Vagina (tissue), 2 donors: ENCODE results near the gene ATXN1. TPM values are rescaled to one million over a fixed set of nuclear protein-coding genes. Genes with fewer than 3 reads are reported as not detected.
"Not testable (repeated sequence)": the region's sequence is repeated elsewhere in the genome, so short reads cannot be mapped to it uniquely, and the experiment has no call there.

Experiments used
- DNase-seq, 2 donors: peaks; one replicate each; pipeline ENCODE4 v3.0.0-alpha.2; 2017; ENCODE audit errors: extremely low spot score in 2 of 2
- H3K27ac ChIP-seq: fragments of 200-600 bp; sonication (generic); one replicate; pipeline ENCODE4 v1.5.1; 2019
- H3K27me3 ChIP-seq: fragments of 200-600 bp; sonication (generic); one replicate; pipeline ENCODE4 v1.5.1; 2019
- H3K36me3 ChIP-seq, 2 donors: fragments of 200-600 bp; sonication (generic); one replicate each; pipeline ENCODE4 v1.5.1; 2017 to 2019
- H3K4me1 ChIP-seq: fragments of 200-600 bp; sonication (generic); one replicate; pipeline ENCODE4 v1.5.1; 2019
- H3K4me3 ChIP-seq, 2 donors: fragments of 200-600 bp; sonication (generic); 1 replicate in 1 of 2; 2 replicates in 1 of 2; pipeline ENCODE4 v1.5.1; 2016 to 2019
- H3K9me3 ChIP-seq: fragments of 200-600 bp; sonication (generic); one replicate; pipeline ENCODE4 v1.5.1; 2019
- CTCF ChIP-seq, 3 experiments: fragments of 450-650 bp in 2 of 3; fragments of 200-600 bp in 1 of 3; sonication (generic) in 1 of 3; IDR thresholded peaks; one replicate each; pipeline ENCODE4 v1.5.1; 2017 to 2019; ENCODE audit warnings: antibody characterized with exemption in 3 of 3, mild to moderate bottlenecking in 2 of 3, moderate library complexity in 2 of 3
- POLR2A ChIP-seq, 2 donors: fragments of 450-650 bp; IDR thresholded peaks; one replicate each; pipeline ENCODE4 v1.6.1; 2017; ENCODE audit warnings: antibody characterized with exemption in 2 of 2, mild to moderate bottlenecking in 2 of 2, moderate library complexity in 2 of 2
- POLR2AphosphoS5 ChIP-seq, 2 donors: sonication (generic); formaldehyde crosslinking; IDR thresholded peaks; one replicate each; pipeline ENCODE4 v1.9.0; 2017; ENCODE audit warnings: antibody characterized with exemption in 2 of 2, mild to moderate bottlenecking in 2 of 2, low read depth in 1 of 2; ENCODE audit not compliant: insufficient read depth in 1 of 2
- intact Hi-C: fragments of 100-400 bp; cut with DNase I; formaldehyde crosslinking; loops from one replicate; pipeline ENCODE4 v1.15.1; 2023
- total RNA-seq: library from RNA; depleted of rRNA; stranded (reverse); fragments of >200 nt; gene quantifications from one replicate; pipeline ENCODE4 v1.2.3, GENCODE V29; 2016

ATXN1 gene
- total RNA-seq, 1 donor from 2014 or later: 43.2 TPM

- no peak overlapping the region for H3K27ac ChIP-seq
- H3K27me3 ChIP-seq: no peaks in the 10 kb centered on the region
- no peak overlapping the region for H3K4me3 ChIP-seq
- H3K4me1 ChIP-seq: peaks cover 20% of the 10 kb centered on the region
- intact Hi-C loops: no loop called here
- no peak for DNase-seq
- H3K36me3 ChIP-seq: no peaks in the 10 kb centered on the region
- no peak for TF ChIP-seq CTCF (IDR thresholded peaks at IDR 0.05)
- TF ChIP-seq POLR2AphosphoS5 (IDR thresholded peaks at IDR 0.05; ENCODE audit: insufficient read depth in 1 of 2, low read depth in 1 of 2): no peak
- no peak for TF ChIP-seq POLR2A (IDR thresholded peaks at IDR 0.05)
- no peaks in the 10 kb centered on the region for H3K9me3 ChIP-seq
Measured at GRCh38 chr6:16461491-16461890, 299.8 kb downstream of the ATXN1 start.

- H3K4me1 ChIP-seq: peaks cover 17% of the 10 kb centered on the region
- H3K36me3 ChIP-seq, intact Hi-C loops, H3K27me3 ChIP-seq, H3K9me3 ChIP-seq, H3K4me3 ChIP-seq, H3K27ac ChIP-seq: not testable (repeated sequence)
- DNase-seq: peak in 1 of 2 donors; percentile 60
Measured at GRCh38 chr6:16459472-16459871, 301.8 kb downstream of the ATXN1 start.

GRCh38 chr6:16452348-16452747 is 308.9 kb downstream of the ATXN1 start:
- no peak for DNase-seq
- Histone ChIP-seq H3K9me3 (no peaks in the 10 kb centered on the region), H3K4me1 (peaks cover 9% of the 10 kb centered on the region), H3K4me3 (no peak overlapping the region), H3K36me3 (no peaks in the 10 kb centered on the region), H3K27me3 (no peaks in the 10 kb centered on the region), H3K27ac (no peak overlapping the region)
- TF ChIP-seq CTCF (IDR thresholded peaks at IDR 0.05) (no peak), POLR2AphosphoS5 (IDR thresholded peaks at IDR 0.05; ENCODE audit: insufficient read depth in 1 of 2, low read depth in 1 of 2) (no peak), POLR2A (IDR thresholded peaks at IDR 0.05) (no peak)
- intact Hi-C loops: no loop called here

- H3K9me3 ChIP-seq: no peaks in the 10 kb centered on the region
- TF ChIP-seq POLR2A (IDR thresholded peaks at IDR 0.05) (no peak), CTCF (IDR thresholded peaks at IDR 0.05) (no peak), POLR2AphosphoS5 (IDR thresholded peaks at IDR 0.05; ENCODE audit: insufficient read depth in 1 of 2, low read depth in 1 of 2) (no peak)
- no peak overlapping the region for H3K27ac ChIP-seq
- H3K4me3 ChIP-seq: no peak overlapping the region
- DNase-seq: no peak
- H3K36me3 ChIP-seq: no peaks in the 10 kb centered on the region
- H3K27me3 ChIP-seq: no peaks in the 10 kb centered on the region
- intact Hi-C loops: no loop called here
- H3K4me1 ChIP-seq: peaks cover 9% of the 10 kb centered on the region
Measured at GRCh38 chr6:16450821-16451220, 310.4 kb downstream of the ATXN1 start.

GRCh38 chr6:16450285-16450684 is 311.0 kb downstream of the ATXN1 start:
- Histone ChIP-seq H3K36me3 (no peaks in the 10 kb centered on the region), H3K4me1 (peaks cover 9% of the 10 kb centered on the region), H3K4me3 (no peak overlapping the region), H3K27ac (no peak overlapping the region), H3K27me3 (no peaks in the 10 kb centered on the region), H3K9me3 (no peaks in the 10 kb centered on the region)
- TF ChIP-seq CTCF (IDR thresholded peaks at IDR 0.05) (no peak), POLR2A (IDR thresholded peaks at IDR 0.05) (no peak), POLR2AphosphoS5 (IDR thresholded peaks at IDR 0.05; ENCODE audit: insufficient read depth in 1 of 2, low read depth in 1 of 2) (no peak)
- intact Hi-C loops: no loop called here
- no peak for DNase-seq

GRCh38 chr6:16446273-16446672 is 315.0 kb downstream of the ATXN1 start:
- Histone ChIP-seq H3K27me3 (no peaks in the 10 kb centered on the region), H3K4me3 (no peak overlapping the region), H3K27ac (no peak overlapping the region), H3K36me3 (no peaks in the 10 kb centered on the region), H3K9me3 (no peaks in the 10 kb centered on the region), H3K4me1 (no peaks in the 10 kb centered on the region)
- no peak for DNase-seq
- intact Hi-C loops: no loop called here
- TF ChIP-seq POLR2A (IDR thresholded peaks at IDR 0.05): no peak
- no peak for TF ChIP-seq POLR2AphosphoS5 (IDR thresholded peaks at IDR 0.05; ENCODE audit: insufficient read depth in 1 of 2, low read depth in 1 of 2)
- no peak for TF ChIP-seq CTCF (IDR thresholded peaks at IDR 0.05)
